ENCODE results near the gene SLC10A7.

- TF ChIP-seq CTCF (IDR thresholded peaks at IDR 0.05 in 2 of 3, conservative IDR thresholded peaks at IDR 0.05 in 1 of 3; ENCODE audit: control insufficient read depth in 2 of 3, extremely low read depth in 1 of 3, insufficient read depth in 1 of 3, low read depth in 3 of 3, low read length in 3 of 3) (no peak), MEF2A (IDR thresholded peaks at IDR 0.05; ENCODE audit: insufficient read depth, low read depth, low read length) (no peak), CBFB (IDR thresholded peaks at IDR 0.05; ENCODE audit: low read depth) (no peak), RFX5 (IDR thresholded peaks at IDR 0.05; ENCODE audit: low read depth, low read length) (no peak), POLR2AphosphoS5 (IDR thresholded peaks at IDR 0.05; ENCODE audit: low read length) (no peak), LARP7 (IDR thresholded peaks at IDR 0.05) (no peak), FOXK2 (IDR thresholded peaks at IDR 0.05) (no peak), ASH2L (IDR thresholded peaks at IDR 0.05; ENCODE audit: borderline replicate concordance, low read depth) (no peak), POLR2A (IDR thresholded peaks at IDR 0.05; ENCODE audit: low read depth, low read length) (no peak), TBL1XR1 (IDR thresholded peaks at IDR 0.05; ENCODE audit: low read depth, low read length) (no peak)
- TF ChIP-seq, protein P1, sequence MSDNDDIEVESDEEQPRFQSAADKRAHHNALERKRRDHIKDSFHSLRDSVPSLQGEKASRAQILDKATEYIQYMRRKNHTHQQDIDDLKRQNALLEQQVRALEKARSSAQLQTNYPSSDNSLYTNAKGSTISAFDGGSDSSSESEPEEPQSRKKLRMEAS (IDR thresholded peaks at IDR 0.05; ENCODE audit: low read depth, low read length): no peak
Observed at GRCh38 chr4:146407257-146407656, 114.5 kb downstream of the SLC10A7 start.
